Stimulated activated CD4-positive, alpha-beta T cell treated with anti-CD3 and anti-CD28 coated beads, Interleukin-1b, Interleukin-23, amount 100 ng/mL, for 24 hours (primary cell): ENCODE results near the gene TTC28.

Experiments used
- DNase-seq, 4 experiments: peaks; one replicate each; pipeline ENCODE4 v3.0.0-alpha.2; 2020; ENCODE audit warnings: low read depth in 4 of 4, low spot score in 1 of 4

TTC28 gene

DNA sequence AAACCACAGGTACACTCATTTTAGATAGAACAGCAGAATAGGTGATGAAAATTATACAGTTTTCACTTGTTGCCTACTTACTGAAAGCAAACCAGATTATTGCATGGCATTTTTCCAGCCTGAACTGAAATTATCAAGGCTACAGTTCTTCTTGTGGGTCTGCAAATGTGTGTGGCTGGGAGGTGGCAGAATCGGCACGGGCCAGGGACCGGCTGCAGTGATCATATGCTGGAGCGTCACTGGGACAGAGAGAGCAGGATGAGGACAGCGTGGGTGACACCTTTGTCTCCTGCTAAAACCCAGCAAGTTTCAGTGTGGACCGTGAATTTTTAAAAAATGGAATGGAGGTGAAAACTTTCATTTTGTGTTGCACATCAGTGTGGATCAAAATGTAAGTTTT lies 701.3 kb downstream of the TTC28 start:
- no peak for DNase-seq

DNA sequence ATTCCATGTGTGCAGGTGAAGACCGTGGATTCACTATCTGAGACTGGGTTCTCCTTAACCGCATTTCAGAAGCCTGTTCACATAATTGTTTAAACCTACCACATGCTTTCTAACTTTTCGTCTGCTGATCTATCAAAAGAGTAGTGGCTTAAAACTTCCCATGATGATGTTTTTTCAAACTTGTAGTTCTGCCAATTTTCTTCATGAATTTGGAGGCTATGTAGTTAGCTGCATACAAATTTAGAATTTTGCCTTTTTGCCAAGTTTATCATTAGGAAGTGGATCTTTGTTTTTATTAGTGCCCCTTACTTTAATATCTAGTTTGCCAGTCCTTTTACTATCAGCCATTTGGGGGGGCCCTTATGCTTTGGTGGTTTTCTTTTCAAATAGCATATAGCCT lies 703.1 kb downstream of the TTC28 start:
- DNase-seq, result no peak

DNA sequence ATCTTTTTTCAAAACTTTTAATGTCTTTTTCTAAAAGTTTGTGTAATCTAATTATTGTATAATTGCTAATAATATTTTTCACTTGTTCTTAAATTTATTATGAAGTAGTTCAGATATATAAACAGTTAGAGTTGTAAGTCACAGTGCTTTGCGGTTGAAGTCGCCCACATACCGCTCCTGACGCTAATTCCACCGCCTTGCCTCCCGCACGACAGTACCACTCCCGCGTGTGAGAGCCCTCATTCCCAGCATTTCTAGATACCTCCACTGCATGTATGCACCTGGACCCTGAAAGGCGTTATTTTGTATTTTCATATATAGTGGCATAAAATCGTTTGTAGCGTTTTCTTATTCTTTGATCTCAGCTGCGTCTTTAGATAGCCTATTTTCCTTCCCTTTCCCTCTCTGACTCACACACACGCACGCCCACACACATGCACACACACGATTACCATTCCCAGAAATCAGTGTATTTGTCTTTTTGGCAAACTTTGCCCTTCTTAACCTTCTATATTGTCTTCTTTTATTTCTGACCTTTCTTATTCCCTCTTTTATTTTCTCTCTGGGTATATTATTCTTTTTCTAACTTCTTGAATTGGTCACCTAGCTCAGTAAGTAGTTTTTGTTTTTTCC lies 704.1 kb downstream of the TTC28 start:
- no peak for DNase-seq

DNA sequence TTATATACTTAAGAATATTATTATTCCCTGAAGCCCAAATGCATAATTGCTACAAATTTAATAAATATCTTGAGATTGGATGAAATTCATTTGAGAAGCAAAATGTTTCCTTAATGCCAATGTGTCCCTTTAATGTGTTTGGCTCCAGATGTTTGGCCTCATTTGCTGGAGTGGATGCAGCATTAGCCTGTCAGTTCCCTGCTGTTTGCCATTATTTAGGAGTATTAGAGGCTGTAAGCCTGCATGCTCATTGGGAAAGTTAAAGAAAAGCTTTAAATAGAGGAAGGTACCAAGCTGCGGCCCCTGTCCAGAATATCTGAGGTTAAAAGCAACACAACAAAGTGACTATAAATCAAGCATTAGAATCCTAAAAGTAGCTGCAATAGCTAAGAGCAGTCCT lies 705.8 kb downstream of the TTC28 start:
- no peak for DNase-seq

DNA sequence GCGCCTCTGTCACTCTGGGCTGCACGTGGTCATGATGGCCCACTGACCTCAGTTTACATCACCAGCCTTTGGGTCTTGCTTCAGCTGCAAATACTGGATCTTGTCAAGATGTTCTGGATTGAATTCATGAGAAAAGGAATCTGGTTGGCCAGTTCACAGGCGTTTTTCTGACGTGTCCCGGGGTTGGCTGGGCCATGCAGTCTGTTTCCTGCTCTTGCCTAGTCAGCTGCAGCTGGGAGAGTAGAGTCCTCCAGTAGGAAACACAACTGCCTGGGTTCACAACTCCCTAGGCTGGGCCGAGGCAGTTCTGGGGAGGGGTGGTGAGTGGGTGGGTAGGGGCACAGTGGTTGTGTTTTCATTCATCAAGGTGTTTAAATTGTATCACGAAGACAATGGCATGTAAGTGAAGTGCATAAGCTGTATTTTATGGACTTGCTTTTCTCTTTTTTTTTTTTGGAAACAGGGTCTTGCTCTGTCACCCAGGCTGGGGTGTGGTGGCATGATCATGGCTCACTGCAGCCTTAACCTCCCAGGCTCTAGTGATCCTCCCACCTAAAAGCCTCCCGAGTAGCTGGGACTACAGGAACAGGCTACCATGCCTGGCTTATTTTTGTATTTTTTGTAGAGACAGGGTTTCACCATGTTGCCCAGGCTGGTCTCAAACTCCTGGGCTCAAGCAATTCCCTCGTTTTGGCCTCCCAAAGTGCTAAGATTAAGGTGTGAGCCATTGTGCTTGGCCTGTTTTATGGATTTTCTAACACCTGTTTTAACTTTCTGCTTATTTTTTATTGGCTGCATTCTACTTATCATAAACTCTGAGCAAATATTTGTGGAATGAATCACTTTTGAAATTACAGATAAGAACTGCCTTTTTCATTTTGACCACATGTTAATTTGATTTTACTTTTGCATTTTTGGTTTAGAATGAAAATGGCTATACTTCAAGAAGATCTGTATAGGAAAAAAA lies 706.6 kb downstream of the TTC28 start:
- DNase-seq, result no peak

DNA sequence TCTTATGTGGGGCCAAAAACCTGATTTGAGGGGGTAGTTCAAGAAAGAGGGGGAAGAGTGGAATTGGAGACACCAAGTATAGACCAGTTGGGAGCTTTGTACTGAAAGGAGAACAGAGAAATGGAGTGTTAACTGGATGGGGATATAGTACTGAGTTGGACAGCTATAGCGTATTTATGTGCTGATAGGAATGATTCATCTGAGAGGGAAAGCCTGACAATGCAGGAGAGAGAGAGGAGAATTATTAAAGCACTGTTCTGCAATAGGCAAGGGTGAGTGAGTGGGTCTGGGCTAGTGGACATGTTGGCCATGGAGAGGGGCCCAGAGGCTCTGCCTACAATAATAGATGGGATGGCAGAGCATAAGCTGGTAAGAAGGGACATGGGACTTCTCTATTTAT lies 707.7 kb downstream of the TTC28 start:
- no peak for DNase-seq

DNA sequence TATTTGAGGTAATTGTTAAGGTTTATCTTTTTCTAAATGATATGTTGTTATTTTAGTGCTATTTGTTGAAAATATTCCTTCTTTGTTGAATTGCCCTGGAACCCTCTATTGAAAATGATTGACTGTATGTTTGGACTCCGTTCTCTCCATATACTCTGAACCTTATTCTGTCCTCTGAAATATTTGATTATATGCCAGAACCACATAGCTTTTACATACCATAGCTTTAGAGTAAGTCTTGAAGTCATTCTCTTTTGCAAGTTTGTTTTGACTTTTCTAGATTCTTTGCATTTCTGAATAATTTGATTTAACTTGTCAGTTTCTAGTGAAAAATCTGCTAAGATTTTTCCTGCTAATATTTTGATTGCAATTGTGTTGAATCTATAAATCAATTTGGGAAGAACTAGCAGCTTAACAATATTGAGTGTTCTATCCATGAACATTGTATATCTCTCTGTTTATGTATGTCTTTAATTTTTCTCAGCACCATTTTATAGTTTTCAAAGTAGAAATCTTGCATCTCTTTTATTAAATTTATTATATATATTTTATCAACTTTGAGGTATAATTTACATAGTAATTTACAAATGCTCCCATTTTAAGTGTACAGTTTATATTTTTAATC lies 708.9 kb downstream of the TTC28 start:
- no peak for DNase-seq

DNA sequence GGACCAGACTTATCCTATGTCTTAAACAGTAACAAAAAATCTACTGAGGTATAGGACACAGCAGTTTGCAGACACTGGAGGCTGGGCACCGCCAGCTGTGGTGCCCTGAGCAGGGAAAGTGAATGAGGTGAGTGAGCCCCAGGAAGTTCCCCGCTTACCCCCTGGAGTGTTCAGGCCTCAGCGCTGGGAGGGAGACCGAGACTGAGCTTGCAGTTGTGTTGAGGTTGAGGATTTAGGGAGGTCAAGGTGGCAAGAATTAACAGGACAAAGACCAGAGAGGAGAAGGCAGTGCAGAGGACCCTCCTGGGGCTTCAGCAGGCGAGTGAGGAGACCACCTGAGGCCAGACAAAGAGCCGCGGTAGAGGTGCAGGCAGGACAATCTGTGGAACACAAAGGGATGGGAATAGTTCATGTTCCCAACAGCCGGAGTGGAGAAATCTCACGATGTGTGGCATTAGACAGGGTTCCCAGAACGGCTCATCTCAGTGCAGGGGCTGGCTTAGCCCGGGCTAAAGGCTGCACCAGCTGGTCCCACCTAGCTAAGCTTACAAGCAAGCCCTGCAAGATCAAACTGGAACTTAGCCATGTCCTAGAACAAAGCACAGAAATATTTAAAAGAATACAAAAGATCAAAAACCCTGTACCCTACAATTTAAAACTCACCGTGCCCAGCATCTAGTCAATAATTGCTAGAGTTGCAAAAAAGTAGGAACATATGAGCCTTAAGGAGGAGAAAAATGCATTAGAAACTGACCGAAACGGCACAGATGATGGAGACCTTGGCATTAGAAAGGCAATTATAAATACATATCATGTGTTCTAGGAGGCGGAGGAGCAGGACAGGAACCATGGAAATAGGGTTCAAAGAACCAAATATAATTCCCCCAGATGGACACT lies 713.2 kb downstream of the TTC28 start:
- no peak for DNase-seq

DNA sequence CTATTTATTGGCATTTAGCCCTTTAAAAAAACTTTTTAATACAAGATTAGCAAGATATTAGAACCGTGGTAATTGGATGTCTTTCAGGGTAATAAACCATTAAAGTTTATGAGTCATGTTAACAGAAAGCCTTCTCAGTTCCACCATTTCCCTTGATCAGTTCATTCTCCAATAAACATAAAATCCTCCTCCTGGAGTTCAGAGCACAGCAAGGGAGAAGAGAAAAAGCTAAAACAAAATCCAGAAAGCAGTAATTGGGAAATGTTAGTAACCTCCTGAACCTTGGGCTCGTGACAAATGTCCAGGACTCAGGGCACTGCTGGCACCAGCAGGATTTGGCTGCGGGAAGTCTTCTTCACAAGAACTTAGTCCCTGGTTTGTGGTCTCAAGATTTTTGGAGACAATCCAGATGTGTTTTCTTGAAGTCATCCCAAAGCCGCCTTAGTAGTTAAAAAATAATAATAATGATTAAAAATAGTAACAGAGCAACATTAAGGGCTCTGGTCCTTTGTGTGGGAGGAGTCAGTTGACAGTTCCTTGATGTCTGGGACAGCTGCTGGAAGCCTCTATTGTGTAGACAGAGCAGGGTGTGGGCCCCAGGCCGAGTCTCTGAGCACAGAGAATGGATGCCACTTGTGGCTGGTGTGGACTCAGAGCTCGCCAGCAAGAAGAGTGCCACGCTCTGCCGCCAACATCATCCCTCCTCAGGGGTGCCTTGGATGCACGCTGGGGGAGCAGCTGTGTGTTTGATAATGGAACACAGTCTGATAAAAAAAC lies 717.2 kb downstream of the TTC28 start:
- DNase-seq, result no peak

DNA sequence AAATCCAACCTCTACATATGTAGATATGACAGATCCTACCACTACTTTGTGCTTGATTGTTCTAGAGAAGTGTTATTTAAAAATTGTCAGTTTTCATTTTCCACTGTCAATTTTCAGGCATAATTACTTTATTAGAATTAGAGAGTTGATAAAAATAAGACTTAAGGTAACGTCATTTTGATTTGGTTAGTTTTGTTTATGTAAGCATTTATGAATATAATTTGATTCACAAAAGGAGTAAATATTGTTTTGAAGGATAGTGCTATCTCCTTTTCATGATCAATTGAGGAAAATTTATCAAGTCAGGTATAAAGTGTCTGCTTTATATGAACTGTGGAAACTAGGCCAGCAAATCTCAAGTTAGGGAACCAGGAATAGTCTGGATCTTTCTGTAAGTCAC lies 718.0 kb downstream of the TTC28 start:
- DNase-seq, result no peak

DNA sequence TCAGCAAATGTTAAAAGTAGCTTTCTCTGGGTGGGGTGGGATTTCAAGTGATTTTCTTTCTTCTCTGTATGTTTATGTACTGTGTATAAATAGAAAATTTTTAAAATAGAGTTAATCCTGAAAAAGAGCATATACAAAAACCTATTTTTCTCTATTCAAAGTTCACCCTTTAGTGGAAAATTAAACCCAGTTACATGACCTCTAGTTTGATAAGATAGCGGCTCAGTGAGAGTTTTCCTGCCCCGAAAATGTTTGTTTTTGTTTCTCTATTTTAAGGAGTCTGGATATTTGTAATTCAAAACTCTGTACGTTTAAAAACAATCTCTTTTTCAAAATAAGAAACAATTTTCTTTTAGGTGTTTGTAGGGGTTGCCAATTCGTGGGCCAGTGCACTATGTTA lies 718.5 kb downstream of the TTC28 start:
- DNase-seq, result no peak

DNA sequence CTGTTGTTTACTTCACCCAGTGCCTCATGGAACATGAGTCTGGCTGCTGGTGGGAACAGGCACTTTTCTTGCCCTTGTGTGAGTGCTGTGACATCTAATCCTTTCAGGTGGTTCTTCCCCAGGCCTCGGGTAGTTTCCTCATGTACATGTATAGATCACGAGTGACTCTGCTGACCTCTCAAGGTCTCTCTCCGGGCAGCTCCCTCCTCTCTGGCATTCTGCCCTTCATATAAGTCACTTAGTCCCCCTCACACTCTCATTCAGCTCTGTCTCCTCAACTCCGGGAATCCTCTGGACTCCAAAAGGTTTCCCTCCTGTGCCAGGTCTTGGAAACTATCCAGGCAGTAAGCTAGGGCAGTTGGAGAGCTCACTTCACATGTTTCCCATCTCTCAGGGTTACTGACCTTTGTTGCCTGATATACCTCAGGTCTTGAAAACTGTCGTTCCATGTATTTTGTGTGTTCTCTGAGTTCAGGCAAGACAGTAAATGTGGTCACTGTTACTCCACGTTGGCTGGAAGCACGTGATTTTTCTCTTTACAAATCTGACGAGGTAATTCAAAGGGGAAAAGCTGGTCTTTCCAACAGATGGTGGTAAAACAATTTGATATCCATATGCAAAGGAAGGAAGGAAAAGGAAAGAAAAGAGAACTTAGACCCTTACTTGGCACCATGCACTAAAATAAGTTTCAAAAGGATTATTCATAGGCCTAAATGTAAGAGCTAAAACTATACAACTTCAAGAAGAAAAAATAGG lies 720.1 kb downstream of the TTC28 start:
- DNase-seq, result no peak

DNA sequence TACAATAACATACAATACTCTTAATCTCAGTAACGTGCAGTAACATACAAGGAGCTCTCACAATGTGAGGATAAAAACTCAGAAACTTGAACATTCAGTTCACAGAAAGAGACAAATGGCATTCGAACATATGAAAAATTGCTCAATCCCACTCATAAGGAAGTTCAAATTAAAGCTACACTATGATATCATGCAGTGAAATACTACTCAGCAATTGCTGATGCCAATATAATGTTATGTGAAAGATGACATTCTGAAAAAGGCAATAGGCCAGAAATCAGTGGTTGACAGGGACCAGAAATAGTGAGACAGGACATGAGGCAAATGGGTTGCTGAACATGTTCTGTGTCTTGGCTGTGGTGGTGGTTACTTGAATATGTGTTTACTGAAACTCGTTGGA lies 726.9 kb downstream of the TTC28 start:
- DNase-seq, result no peak

DNA sequence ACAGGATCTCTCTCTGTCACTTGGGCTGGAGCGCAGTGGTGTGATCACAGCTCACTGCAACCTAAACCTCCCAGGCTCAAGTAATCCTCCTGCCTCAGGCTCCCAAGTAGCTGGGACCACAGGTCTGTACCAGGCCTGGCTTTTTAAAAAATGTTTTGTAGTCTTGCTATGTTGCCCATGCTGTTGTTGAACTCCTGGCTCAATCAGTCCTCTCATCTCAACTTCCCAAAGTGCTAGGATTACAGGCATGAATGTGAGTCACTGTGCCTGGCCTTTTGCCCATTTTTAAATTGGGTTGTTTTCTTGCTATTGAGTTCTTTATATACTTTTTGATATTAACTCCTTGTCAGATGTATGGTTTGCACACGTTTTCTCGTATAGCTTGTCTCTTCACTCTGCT lies 727.5 kb downstream of the TTC28 start:
- no peak for DNase-seq

DNA sequence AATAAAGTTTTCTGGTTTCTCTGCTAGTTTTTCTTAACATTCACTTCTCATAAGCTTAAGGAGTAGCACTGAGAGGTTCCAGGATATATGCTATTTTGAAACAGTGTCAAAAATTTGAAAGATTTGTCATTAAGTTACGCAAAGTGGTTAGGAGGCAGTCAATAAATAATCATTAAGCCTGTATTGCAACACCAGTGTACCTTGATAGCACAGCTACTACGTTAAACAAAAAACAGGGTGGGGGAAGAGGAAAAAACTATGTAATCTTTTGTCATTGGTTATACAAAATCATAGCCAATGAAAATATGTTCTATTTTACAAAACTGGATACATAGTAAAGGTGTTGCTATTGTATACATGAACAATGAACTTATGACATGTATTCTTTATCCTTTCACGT lies 730.2 kb downstream of the TTC28 start:
- no peak for DNase-seq

DNA sequence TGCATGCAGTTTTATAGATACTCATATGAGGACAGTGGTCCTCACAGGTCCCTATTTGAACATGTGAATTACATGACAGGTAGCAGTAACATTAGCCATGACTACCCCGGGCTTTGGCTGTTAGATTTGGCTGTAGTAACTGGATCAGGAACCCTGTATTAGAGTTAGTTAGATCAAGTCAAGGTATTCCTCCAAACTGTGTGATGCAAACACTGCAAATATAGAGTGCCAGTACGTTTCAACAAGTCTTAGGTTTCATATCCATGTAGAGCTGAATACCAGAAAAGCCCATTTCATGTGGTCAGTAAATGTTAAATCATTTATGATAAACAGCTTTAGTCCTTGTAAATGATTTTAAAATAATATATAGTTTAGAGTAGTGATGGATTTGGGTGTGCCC lies 731.1 kb downstream of the TTC28 start:
- no peak for DNase-seq

DNA sequence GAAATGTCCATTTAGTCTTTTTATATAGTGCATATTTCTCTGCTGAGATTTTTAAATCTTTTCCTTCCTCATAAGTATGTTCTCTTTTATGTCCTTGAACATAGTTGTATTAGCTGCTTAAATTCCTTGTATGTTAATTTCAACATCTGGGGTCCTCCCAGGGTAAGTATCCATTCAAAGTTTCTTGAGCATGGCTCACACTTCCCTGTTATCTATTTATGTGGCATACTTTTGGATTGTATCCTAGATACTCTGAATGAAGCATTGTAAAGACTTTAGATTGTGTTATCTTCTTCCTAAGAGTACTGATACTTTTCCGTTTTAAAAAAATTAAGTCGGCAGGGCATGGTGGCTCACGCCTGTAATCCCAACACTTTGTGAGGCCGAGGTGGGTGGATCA lies 732.2 kb downstream of the TTC28 start:
- no peak for DNase-seq

DNA sequence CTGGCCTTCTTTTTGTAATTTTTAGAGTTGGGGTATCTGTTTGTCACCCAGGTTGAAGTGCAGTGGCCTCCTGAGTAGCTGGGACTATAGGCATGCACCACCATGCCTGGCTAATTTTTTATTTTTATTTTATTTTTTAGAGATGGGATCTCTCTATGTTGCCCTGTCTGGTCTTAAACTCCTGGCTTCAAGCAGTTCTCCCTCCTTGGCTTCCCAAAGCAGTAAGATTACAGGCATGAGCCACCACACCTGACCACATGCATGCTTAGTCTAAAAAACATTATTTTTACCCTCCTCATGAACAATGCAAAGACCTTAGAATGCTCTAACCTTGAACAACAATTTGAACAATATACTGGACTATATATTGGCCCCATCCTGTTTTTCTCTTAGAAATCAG lies 738.5 kb downstream of the TTC28 start:
- DNase-seq, result no peak

DNA sequence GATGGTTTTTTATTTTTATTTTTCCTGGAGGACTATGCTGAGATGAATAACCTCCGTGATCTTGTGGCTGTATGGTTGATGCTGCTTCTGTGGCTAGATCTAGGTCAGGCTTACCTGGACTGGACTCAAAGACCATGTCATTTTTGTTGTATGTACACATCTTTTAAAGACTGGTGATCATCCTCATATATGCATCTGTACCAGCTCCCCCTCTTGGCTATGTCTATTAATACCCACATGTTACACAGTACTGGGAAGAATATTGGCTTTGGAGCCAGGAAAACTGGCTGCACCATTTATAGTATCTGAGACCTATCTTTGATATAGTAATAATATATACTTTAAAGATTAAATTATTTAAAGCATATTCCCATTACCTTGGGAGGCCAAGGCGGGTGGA lies 742.2 kb downstream of the TTC28 start:
- no peak for DNase-seq

DNA sequence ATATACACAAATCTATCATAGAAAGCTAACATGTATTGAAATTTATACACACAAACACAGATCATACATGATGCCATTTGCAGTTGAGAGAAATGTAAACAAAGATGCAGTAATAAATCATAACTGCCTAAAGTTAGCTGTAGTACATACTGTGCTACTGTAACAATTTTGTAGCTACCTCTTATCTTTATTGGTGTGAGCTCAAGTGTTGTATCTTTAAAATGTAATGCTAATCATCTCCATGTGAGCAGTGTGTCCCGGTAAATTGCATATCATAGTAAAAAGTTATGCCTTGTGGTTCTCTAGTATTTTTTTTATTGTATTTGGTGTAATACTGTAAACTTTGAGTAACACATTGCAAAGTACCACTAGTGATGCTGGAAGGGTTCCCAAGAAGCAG lies 743.7 kb downstream of the TTC28 start:
- DNase-seq, result no peak
